GM23338 (cell line): Measurements from ENCODE around the gene SLC38A10. TPM values are rescaled to one million over a fixed set of nuclear protein-coding genes. Genes with fewer than 3 reads are reported as not detected.

ENCODE experiments used
- ATAC-seq: fragments of 200-7000 bp; cut with Tn5 transposase; 3 replicates; pipeline ENCODE4 v1.9.1; 2020
- DNase-seq: peaks from one replicate; pipeline ENCODE4 v3.0.0-alpha.2; 2015; ENCODE audit warnings: low spot score
- H2AFZ ChIP-seq: fragments of 200-600 bp; sonication (generic); 2 replicates; pipeline ENCODE4 v1.8.0; 2016; ENCODE audit warnings: antibody characterized with exemption, mild to moderate bottlenecking, moderate library complexity
- H3F3A ChIP-seq: fragments of 200-600 bp; sonication (generic); replicated peaks from 2 replicates; pipeline ENCODE4 v1.8.0; 2017; ENCODE audit warnings: antibody characterized with exemption, mixed run types, low read depth
- H3K27ac ChIP-seq: fragments of 200-600 bp; sonication (generic); 2 replicates; pipeline ENCODE4 v1.6.1; 2016; ENCODE audit warnings: low read depth
- H3K27me3 ChIP-seq: fragments of 200-600 bp; sonication (generic); 2 replicates; pipeline ENCODE4 v1.8.0; 2016; ENCODE audit warnings: mild to moderate bottlenecking, mixed run types, moderate library complexity; ENCODE audit not compliant: insufficient read depth
- H3K36me3 ChIP-seq: fragments of 200-600 bp; sonication (generic); 2 replicates; pipeline ENCODE4 v1.8.0; 2016; ENCODE audit warnings: mild to moderate bottlenecking; ENCODE audit not compliant: insufficient read depth
- H3K4me1 ChIP-seq: fragments of 200-600 bp; sonication (generic); 2 replicates; pipeline ENCODE4 v1.8.0; 2016; ENCODE audit warnings: mild to moderate bottlenecking, moderate library complexity; ENCODE audit not compliant: insufficient read depth
- H3K4me2 ChIP-seq: fragments of 200-600 bp; sonication (generic); 2 replicates; pipeline ENCODE4 v1.7.1; 2017; ENCODE audit warnings: mixed run types
- H3K4me3 ChIP-seq: fragments of 200-600 bp; sonication (generic); 2 replicates; pipeline ENCODE4 v1.6.1; 2016; ENCODE audit warnings: mixed run types
- H3K79me2 ChIP-seq: fragments of 200-600 bp; sonication (generic); replicated peaks from 2 replicates; pipeline ENCODE4 v1.8.0; 2017; ENCODE audit warnings: mild to moderate bottlenecking; ENCODE audit not compliant: insufficient read depth
- H3K9me2 ChIP-seq: fragments of 200-600 bp; sonication (generic); 2 replicates; pipeline ENCODE4 v1.8.0; 2017; ENCODE audit not compliant: insufficient read depth
- H4K20me1 ChIP-seq: fragments of 200-600 bp; sonication (generic); replicated peaks from 2 replicates; pipeline ENCODE4 v1.8.0; 2017; ENCODE audit warnings: mild to moderate bottlenecking; ENCODE audit not compliant: insufficient read depth
- H3K27ac Mint-ChIP-seq: 2 replicates; pipeline ENCODE4 v1.8.0; 2020; ENCODE audit warnings: inconsistent platforms, mild to moderate bottlenecking, moderate library complexity, mixed read lengths
- H3K27me3 Mint-ChIP-seq: 3 replicates; pipeline ENCODE4 v1.8.0; 2022; ENCODE audit warnings: low read depth, mild to moderate bottlenecking, moderate library complexity, mixed read lengths, inconsistent platforms; ENCODE audit not compliant: insufficient read depth, poor library complexity
- H3K36me3 Mint-ChIP-seq: 3 replicates; pipeline ENCODE4 v1.8.0; 2021; ENCODE audit warnings: low read depth, mild to moderate bottlenecking, inconsistent platforms, moderate library complexity, mixed read lengths
- H3K4me1 Mint-ChIP-seq: 3 replicates; pipeline ENCODE4 v1.8.0; 2020; ENCODE audit warnings: mild to moderate bottlenecking, inconsistent platforms, mixed read lengths
- H3K4me3 Mint-ChIP-seq: 3 replicates; pipeline ENCODE4 v1.8.0; 2021; ENCODE audit warnings: moderate library complexity, mild to moderate bottlenecking, inconsistent platforms, mixed read lengths
- H3K9me3 Mint-ChIP-seq: 3 replicates; pipeline ENCODE4 v1.8.0; 2020; ENCODE audit warnings: moderate library complexity, mild to moderate bottlenecking, inconsistent platforms, mixed read lengths
- STAT1 ChIP-seq: IDR thresholded peaks from one replicate; pipeline ENCODE4 v1.6.1; 2016; ENCODE audit warnings: antibody characterized with exemption; ENCODE audit not compliant: unreplicated experiment
- ZNF114 ChIP-seq: fragments of 250-450 bp; sonication (Bioruptor Pico); IDR thresholded peaks from 2 replicates; pipeline ENCODE4 v1.5.0; 2020; ENCODE audit warnings: mild to moderate bottlenecking, moderate library complexity
- polyA plus RNA-seq: library from polyadenylated mRNA; unstranded; fragments of >200 nt; fragmentation: Nextera tagmentation; extraction: Ambion mirVana; gene quantifications from 2 replicates; pipeline ENCODE4 v1.2.1, GENCODE V29; 2016
- total RNA-seq: library from RNA; depleted of rRNA; stranded (reverse); fragments of >200 nt; shearing (Covaris generic); gene quantifications from 2 replicates; pipeline ENCODE4 v1.2.3, GENCODE V29; 2014
- TF ChIP-seq, protein P1 (sequence below), 2 experiments: fragments of 200-600 bp in 1 of 2; sonication (generic) in 1 of 2; conservative IDR thresholded peaks; 2 replicates each; pipeline versions ENCODE4 v1.5.1 to v1.6.1; 2016 to 2017; ENCODE audit warnings: antibody characterized with exemption in 2 of 2, low read depth in 2 of 2, mild to moderate bottlenecking in 2 of 2, moderate library complexity in 1 of 2
- TF ChIP-seq, protein P2 (sequence below): IDR thresholded peaks from 2 replicates; pipeline ENCODE4 v1.6.1; 2016; ENCODE audit warnings: antibody characterized with exemption

Gene SLC38A10
- total and polyA plus RNA-seq, 2 experiments from 2014 or later, result 17.1 to 55.8 TPM

DNA sequence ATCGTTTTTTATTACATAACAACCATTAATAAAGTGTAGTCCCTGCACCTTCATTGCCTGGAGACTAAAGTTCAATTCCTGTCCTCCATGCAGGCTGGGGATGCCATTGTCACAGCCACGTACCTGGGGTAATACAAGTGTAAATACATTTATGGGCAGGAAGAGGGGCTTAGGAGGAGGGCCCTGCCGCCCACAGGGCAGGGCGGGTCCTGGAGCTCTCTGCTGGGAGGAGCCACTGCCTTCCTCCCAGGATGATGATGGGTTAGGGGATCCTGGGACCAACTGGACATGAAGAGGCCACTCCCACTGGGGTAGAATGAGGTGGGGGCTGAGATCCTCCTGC is 44.1 kb upstream of the SLC38A10 start (continued):
- TF ChIP-seq, protein P1, sequence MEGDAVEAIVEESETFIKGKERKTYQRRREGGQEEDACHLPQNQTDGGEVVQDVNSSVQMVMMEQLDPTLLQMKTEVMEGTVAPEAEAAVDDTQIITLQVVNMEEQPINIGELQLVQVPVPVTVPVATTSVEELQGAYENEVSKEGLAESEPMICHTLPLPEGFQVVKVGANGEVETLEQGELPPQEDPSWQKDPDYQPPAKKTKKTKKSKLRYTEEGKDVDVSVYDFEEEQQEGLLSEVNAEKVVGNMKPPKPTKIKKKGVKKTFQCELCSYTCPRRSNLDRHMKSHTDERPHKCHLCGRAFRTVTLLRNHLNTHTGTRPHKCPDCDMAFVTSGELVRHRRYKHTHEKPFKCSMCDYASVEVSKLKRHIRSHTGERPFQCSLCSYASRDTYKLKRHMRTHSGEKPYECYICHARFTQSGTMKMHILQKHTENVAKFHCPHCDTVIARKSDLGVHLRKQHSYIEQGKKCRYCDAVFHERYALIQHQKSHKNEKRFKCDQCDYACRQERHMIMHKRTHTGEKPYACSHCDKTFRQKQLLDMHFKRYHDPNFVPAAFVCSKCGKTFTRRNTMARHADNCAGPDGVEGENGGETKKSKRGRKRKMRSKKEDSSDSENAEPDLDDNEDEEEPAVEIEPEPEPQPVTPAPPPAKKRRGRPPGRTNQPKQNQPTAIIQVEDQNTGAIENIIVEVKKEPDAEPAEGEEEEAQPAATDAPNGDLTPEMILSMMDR (conservative IDR thresholded peaks at IDR 0.05; ENCODE audit: low read depth in 2 of 2), result no peak
- TF ChIP-seq, protein P2, sequence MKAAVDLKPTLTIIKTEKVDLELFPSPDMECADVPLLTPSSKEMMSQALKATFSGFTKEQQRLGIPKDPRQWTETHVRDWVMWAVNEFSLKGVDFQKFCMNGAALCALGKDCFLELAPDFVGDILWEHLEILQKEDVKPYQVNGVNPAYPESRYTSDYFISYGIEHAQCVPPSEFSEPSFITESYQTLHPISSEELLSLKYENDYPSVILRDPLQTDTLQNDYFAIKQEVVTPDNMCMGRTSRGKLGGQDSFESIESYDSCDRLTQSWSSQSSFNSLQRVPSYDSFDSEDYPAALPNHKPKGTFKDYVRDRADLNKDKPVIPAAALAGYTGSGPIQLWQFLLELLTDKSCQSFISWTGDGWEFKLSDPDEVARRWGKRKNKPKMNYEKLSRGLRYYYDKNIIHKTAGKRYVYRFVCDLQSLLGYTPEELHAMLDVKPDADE, result no peak

DNA sequence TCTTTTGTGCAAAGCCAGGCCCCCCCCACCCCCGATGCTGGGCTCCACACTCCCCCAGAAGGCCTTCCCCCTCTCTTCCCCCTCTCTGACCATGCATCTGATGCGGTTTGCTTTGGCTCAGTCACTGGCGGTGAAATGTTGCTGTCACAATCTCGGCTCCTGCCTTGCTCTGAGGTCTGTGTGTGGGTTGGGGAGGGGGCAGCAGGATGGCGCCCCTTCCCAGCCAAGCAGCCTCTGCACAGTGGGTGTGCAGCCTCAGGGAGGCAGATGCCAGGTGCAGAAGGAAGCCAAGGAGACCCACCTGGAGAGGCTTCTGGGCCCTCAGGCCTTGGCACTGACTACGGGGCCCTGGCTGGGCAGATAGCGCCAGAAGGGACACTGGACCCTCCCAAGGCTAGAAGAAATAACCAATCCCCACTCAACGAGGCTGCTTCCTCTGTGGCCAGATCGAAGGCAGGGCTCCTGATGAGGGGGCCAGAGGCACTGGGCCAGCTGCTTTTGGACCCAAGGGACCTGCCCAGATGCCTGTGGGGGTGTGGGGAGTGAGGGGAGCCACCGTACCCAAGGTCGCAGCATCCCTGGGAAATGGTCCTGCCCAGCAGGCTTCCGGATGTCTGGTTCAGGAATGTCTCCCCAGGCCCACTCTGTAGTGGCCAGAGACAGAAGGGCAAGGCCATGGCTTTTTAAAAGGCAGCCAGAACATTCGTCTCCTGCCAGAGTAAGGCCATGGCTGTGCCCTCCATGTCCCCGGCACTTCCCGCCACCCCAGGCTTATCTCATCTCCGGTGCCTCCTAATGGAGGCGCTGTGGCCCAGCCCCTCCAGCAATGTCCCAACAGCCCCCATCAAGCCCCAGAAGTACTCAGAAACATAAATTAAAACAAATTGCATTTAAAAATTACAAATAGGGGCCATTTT is 43.4 kb upstream of the SLC38A10 start:
- Histone ChIP-seq H3K27ac (no peak overlapping the region), H3K4me1 (peaks cover 35% of the 10 kb centered on the region), H3K27me3 (peaks cover 47% of the 10 kb centered on the region), H3K36me3 (no peaks in the 10 kb centered on the region), H3K9me2 (no peaks in the 10 kb centered on the region), H2AFZ (no peak overlapping the region), H3F3A (peaks cover 5% of the 10 kb centered on the region; the same call in 1 of the 2 replicates), H3K79me2 (peaks cover under 1% of the 10 kb centered on the region), H3K4me3 (no peak overlapping the region), H3K4me2 (peak overlapping the region; percentile 97; the same call in 1 of the 2 replicates), H4K20me1 (no peaks in the 10 kb centered on the region)
- DNase-seq (no peak), ATAC-seq (no peak)
- peaks cover 48% of the 10 kb centered on the region for H3K27me3 Mint-ChIP-seq
- TF ChIP-seq ZNF114 (CRISPR knock-in tag) (no peak), STAT1 (no peak)
- TF ChIP-seq, protein P1 (conservative IDR thresholded peaks at IDR 0.05; ENCODE audit: low read depth in 2 of 2), result peak; percentile 31; a peak in 3 of 4 replicates
- H3K27ac Mint-ChIP-seq, result no peak overlapping the region
- H3K4me1 Mint-ChIP-seq, result peaks cover 25% of the 10 kb centered on the region
- no peaks in the 10 kb centered on the region; the same call in 2 of the 3 replicates for H3K9me3 Mint-ChIP-seq
- no peak overlapping the region for H3K4me3 Mint-ChIP-seq
- H3K36me3 Mint-ChIP-seq, result no peaks in the 10 kb centered on the region

DNA sequence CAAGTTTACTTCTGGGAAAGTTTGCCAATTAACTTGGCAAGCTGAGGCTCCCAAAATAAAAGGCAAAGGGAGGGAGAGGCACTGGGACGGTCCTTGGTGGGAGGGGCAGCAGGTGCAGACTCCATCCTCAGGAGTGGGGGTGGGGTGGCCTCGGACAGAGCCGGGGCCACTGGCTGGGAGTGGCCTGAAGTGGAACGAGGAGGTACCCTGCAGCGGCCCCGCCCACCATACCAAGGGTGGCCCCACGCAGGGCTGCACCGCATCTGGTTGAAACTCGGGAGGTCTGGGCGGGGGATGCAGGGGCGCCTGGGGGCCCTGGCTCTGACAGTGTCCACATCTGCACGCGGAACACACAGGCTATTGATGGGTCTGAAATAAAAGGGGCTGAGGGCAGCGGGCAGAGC is 42.4 kb upstream of the SLC38A10 start:
- peak; percentile 25 for ATAC-seq
- TF ChIP-seq, protein P2, result no peak
- no peak for TF ChIP-seq ZNF114 (CRISPR knock-in tag)
- DNase-seq, result peak; percentile 52

More for the DNA sequence above, 42.4 kb upstream of the SLC38A10 start:
- no peaks in the 10 kb centered on the region for H3K9me2 ChIP-seq
- H3K27ac ChIP-seq, result no peak overlapping the region
- Mint-ChIP-seq H3K27ac (no peak overlapping the region), H3K4me1 (peaks cover 19% of the 10 kb centered on the region), H3K36me3 (no peaks in the 10 kb centered on the region), H3K4me3 (no peak overlapping the region; the same call in 2 of the 3 replicates), H3K27me3 (peaks cover 43% of the 10 kb centered on the region), H3K9me3 (no peaks in the 10 kb centered on the region; the same call in 2 of the 3 replicates)
- H4K20me1 ChIP-seq, result no peaks in the 10 kb centered on the region
- no peaks in the 10 kb centered on the region for H3K36me3 ChIP-seq
- no peak overlapping the region for H3K4me3 ChIP-seq
- no peak overlapping the region for H3K4me2 ChIP-seq
- H3K79me2 ChIP-seq, result no peaks in the 10 kb centered on the region
- H3K27me3 ChIP-seq, result peaks cover 37% of the 10 kb centered on the region
- H3K4me1 ChIP-seq, result peaks cover 29% of the 10 kb centered on the region
- H3F3A ChIP-seq, result no peaks in the 10 kb centered on the region
- no peak overlapping the region for H2AFZ ChIP-seq
